ENCODE data around the gene TCERG1L.

Gene TCERG1L

DNA sequence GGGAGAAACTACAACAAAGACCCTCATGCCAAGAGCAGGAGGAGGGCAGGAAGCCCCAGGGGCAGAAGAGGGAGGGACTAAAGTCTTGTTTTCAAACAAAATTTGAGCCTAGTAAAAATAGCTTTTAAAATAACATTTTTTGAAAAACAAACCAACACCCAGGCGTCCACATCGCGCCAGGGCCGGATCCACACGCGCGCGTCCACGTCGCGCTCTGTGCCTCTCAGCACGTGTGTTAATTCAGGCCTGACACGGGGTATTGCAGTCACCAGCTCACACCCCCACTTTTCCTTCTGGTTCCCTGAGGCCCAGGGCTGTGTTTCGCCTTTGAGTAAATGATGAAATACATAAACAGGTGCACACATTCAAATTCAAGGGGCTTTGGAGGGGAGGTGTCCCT, 196.2 kb downstream of the TCERG1L start:
- H3K4me3 ChIP-seq (replicated peaks; ENCODE audit: insufficient read depth, low read length) = no peak overlapping the region
- no peak overlapping the region for H3K27ac ChIP-seq (replicated peaks)

DNA sequence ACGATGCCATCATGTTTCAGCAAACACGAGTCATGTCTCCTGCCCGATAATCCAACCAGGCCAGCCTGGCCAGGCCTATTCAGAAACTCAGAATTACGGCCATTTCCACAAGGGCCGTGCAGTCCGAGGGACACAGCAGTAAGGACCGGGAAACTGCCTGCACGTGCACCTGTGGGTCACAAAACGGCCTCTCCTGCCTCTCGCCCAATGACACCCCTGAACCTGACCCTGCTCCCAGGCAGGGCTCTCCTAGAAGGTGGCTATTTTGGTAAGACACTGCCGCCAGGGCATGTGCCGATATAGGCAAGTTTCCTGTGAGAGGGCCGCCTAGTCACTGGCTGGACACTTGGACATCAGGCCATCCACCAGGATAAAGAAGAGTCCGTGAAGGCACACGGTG, 196.7 kb downstream of the TCERG1L start:
- DNase-seq (ENCODE audit: low read depth in 1 of 2, low spot score in 1 of 2) = no peak
- no peak overlapping the region for H3K4me3 ChIP-seq (replicated peaks; ENCODE audit: insufficient read depth, low read length)
- no peaks in the 10 kb centered on the region for H3K27me3 ChIP-seq (ENCODE audit: insufficient read depth, poor library complexity, severe bottlenecking)
- H3K27ac ChIP-seq (replicated peaks) = no peak overlapping the region
- TF ChIP-seq SPI1 (IDR thresholded peaks at IDR 0.05; ENCODE audit: borderline replicate concordance, low read depth) = no peak
- TF ChIP-seq, protein P1, sequence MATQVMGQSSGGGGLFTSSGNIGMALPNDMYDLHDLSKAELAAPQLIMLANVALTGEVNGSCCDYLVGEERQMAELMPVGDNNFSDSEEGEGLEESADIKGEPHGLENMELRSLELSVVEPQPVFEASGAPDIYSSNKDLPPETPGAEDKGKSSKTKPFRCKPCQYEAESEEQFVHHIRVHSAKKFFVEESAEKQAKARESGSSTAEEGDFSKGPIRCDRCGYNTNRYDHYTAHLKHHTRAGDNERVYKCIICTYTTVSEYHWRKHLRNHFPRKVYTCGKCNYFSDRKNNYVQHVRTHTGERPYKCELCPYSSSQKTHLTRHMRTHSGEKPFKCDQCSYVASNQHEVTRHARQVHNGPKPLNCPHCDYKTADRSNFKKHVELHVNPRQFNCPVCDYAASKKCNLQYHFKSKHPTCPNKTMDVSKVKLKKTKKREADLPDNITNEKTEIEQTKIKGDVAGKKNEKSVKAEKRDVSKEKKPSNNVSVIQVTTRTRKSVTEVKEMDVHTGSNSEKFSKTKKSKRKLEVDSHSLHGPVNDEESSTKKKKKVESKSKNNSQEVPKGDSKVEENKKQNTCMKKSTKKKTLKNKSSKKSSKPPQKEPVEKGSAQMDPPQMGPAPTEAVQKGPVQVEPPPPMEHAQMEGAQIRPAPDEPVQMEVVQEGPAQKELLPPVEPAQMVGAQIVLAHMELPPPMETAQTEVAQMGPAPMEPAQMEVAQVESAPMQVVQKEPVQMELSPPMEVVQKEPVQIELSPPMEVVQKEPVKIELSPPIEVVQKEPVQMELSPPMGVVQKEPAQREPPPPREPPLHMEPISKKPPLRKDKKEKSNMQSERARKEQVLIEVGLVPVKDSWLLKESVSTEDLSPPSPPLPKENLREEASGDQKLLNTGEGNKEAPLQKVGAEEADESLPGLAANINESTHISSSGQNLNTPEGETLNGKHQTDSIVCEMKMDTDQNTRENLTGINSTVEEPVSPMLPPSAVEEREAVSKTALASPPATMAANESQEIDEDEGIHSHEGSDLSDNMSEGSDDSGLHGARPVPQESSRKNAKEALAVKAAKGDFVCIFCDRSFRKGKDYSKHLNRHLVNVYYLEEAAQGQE (IDR thresholded peaks at IDR 0.05; ENCODE audit: insufficient replicate concordance, low read depth) = no peak

More for the DNA sequence above, 196.2 kb downstream of the TCERG1L start:
- no peaks in the 10 kb centered on the region for H3K27me3 ChIP-seq (ENCODE audit: insufficient read depth, poor library complexity, severe bottlenecking)
- no peak for DNase-seq (ENCODE audit: low read depth in 1 of 2, low spot score in 1 of 2)
- TF ChIP-seq POLR2AphosphoS5 (IDR thresholded peaks at IDR 0.05; ENCODE audit: low read depth) (no peak), SPI1 (IDR thresholded peaks at IDR 0.05; ENCODE audit: borderline replicate concordance, low read depth) (no peak), GABPA (IDR thresholded peaks at IDR 0.05; ENCODE audit: low read depth) (no peak)
- TF ChIP-seq, protein P1 (IDR thresholded peaks at IDR 0.05; ENCODE audit: insufficient replicate concordance, low read depth) = no peak
- TF ChIP-seq, protein P2, sequence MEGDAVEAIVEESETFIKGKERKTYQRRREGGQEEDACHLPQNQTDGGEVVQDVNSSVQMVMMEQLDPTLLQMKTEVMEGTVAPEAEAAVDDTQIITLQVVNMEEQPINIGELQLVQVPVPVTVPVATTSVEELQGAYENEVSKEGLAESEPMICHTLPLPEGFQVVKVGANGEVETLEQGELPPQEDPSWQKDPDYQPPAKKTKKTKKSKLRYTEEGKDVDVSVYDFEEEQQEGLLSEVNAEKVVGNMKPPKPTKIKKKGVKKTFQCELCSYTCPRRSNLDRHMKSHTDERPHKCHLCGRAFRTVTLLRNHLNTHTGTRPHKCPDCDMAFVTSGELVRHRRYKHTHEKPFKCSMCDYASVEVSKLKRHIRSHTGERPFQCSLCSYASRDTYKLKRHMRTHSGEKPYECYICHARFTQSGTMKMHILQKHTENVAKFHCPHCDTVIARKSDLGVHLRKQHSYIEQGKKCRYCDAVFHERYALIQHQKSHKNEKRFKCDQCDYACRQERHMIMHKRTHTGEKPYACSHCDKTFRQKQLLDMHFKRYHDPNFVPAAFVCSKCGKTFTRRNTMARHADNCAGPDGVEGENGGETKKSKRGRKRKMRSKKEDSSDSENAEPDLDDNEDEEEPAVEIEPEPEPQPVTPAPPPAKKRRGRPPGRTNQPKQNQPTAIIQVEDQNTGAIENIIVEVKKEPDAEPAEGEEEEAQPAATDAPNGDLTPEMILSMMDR (IDR thresholded peaks at IDR 0.05; ENCODE audit: insufficient read depth, low read length) = no peak

DNA sequence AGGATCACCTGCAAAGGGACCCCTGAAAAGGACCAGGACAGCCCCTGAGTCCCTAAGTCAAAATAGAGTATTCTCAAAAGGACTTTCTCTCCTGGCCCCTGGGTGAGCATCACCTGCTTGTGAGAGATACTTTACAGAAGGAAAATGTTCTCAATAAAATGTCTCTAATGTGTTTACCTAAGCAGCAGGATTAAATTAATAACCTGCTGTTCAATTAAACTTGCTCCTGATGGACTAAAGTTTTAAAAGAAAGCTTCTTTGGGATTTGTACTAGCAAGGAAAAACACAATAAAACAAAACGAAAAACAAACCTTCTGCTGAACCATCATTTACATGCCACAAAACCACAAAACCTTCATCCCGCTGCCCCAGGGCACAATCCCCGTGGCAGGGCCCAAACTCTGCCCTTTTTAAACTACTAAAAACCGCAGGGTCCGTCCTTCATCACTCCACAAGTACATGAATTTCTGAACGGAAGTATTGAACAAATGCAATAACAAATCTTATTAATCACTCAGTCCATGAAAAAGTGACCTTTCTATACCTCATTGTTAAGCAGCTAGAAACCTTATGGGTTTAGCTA, 197.7 kb downstream of the TCERG1L start:
- no peak for DNase-seq (ENCODE audit: low read depth in 1 of 2, low spot score in 1 of 2)
- TF ChIP-seq, protein P2 (IDR thresholded peaks at IDR 0.05; ENCODE audit: insufficient read depth, low read length) = no peak
- no peak overlapping the region for H3K27ac ChIP-seq (replicated peaks)

DNA sequence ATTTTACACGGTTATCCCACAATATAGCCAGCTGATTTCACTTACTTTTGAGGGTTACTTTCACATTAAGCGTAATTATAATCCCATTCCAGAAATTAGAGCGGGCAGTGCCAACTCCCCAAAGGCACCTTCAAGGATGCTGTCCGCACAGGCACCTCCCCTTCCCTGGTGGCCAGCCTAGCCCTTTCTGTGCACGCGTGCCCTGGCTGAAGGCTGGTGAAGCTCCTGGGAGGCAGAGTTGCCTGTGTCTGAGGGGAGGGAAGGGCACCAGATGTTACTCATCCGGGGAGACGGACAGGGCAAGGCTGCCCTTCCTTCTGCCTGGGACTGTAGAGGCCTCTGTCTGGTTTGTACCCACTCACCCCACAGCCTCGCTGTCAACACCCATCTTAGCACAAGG, 198.4 kb downstream of the TCERG1L start:
- TF ChIP-seq, protein P2 (IDR thresholded peaks at IDR 0.05; ENCODE audit: insufficient read depth, low read length) = no peak
- no peak for TF ChIP-seq POLR2AphosphoS5 (IDR thresholded peaks at IDR 0.05; ENCODE audit: low read depth)
- TF ChIP-seq, protein P1 (IDR thresholded peaks at IDR 0.05; ENCODE audit: insufficient replicate concordance, low read depth) = no peak
- no peak for TF ChIP-seq GABPA (IDR thresholded peaks at IDR 0.05; ENCODE audit: low read depth)
- no peak for TF ChIP-seq SPI1 (IDR thresholded peaks at IDR 0.05; ENCODE audit: borderline replicate concordance, low read depth)
- Histone ChIP-seq H3K27ac (replicated peaks) (no peak overlapping the region), H3K27me3 (ENCODE audit: insufficient read depth, poor library complexity, severe bottlenecking) (no peaks in the 10 kb centered on the region), H3K4me3 (replicated peaks; ENCODE audit: insufficient read depth, low read length) (no peak overlapping the region)
- no peak for DNase-seq (ENCODE audit: low read depth in 1 of 2, low spot score in 1 of 2)

More for the DNA sequence above, 197.7 kb downstream of the TCERG1L start:
- no peaks in the 10 kb centered on the region for H3K27me3 ChIP-seq (ENCODE audit: insufficient read depth, poor library complexity, severe bottlenecking)
- no peak overlapping the region for H3K4me3 ChIP-seq (replicated peaks; ENCODE audit: insufficient read depth, low read length)
